HG03097 (cell line): ENCODE results near the gene TRMT61A.
"Not testable (repeated sequence)": the region's sequence is repeated elsewhere in the genome, so short reads cannot be mapped to it uniquely, and the experiment has no call there.

ENCODE experiments used
- ATAC-seq: cut with Tn5 transposase; IDR thresholded peaks from one replicate; pipeline ENCODE4 v1.9.1; 2021; ENCODE audit not compliant: unreplicated experiment, low FRiP score

TRMT61A gene

GRCh38 chr14:103508521-103509329 is 20.3 kb upstream of the TRMT61A start:
- no peak for ATAC-seq

GRCh38 chr14:103509864-103510723 is 18.9 kb upstream of the TRMT61A start:
- no peak for ATAC-seq

- ATAC-seq: no peak
These were observed 18.0 kb upstream of the TRMT61A start for GRCh38 chr14:103510724-103511693.

GRCh38 chr14:103512180-103512579 is 16.8 kb upstream of the TRMT61A start:
- not testable (repeated sequence) for ATAC-seq

- no peak for ATAC-seq
These were observed 16.0 kb upstream of the TRMT61A start for GRCh38 chr14:103512701-103513611.

- no peak for ATAC-seq
These were observed 14.2 kb upstream of the TRMT61A start for GRCh38 chr14:103514596-103515421.

GRCh38 chr14:103516426-103517173 is 12.4 kb upstream of the TRMT61A start:
- ATAC-seq: no peak

GRCh38 chr14:103517174-103517566 is 11.8 kb upstream of the TRMT61A start:
- no peak for ATAC-seq

- ATAC-seq: no peak
These were observed 11.1 kb upstream of the TRMT61A start for GRCh38 chr14:103517721-103518421.

- ATAC-seq: no peak
These were observed 10.5 kb upstream of the TRMT61A start for GRCh38 chr14:103518422-103519042.

GRCh38 chr14:103519043-103519836 is 9.8 kb upstream of the TRMT61A start:
- no peak for ATAC-seq

GRCh38 chr14:103519837-103520212 is 9.2 kb upstream of the TRMT61A start:
- no peak for ATAC-seq

- ATAC-seq: no peak
These were observed 8.7 kb upstream of the TRMT61A start for GRCh38 chr14:103520269-103520656.

GRCh38 chr14:103520657-103521437 is 8.1 kb upstream of the TRMT61A start:
- no peak for ATAC-seq

GRCh38 chr14:103521438-103521950 is 7.5 kb upstream of the TRMT61A start:
- no peak for ATAC-seq
